ENCODE measurements around the gene TCERG1. TPM values are rescaled to one million over a fixed set of nuclear protein-coding genes. Genes with fewer than 3 reads are reported as not detected.

Gene TCERG1
- total RNA-seq, 1 donor from 2014 or later = 32.6 TPM

GRCh38 chr5:146426853-146427618, 20.1 kb upstream of the TCERG1 start:
- no peaks in the 10 kb centered on the region for H3K36me3 ChIP-seq (ENCODE audit: control insufficient read depth, insufficient read depth, low read length)
- TF ChIP-seq CTCF (IDR thresholded peaks at IDR 0.05; ENCODE audit: insufficient read depth, low read length, severe bottlenecking) = peak; percentile 60
- H3K4me3 ChIP-seq (ENCODE audit: low read depth, low read length) = no peak overlapping the region
- DNase-seq (ENCODE audit: low read depth) (peak; percentile 50), FAIRE-seq (no peak)
- no peaks in the 10 kb centered on the region for H3K27me3 ChIP-seq (ENCODE audit: control insufficient read depth, insufficient read depth, low read length)

GRCh38 chr5:146427619-146427997, 19.5 kb upstream of the TCERG1 start:
- no peaks in the 10 kb centered on the region for H3K27me3 ChIP-seq (ENCODE audit: control insufficient read depth, insufficient read depth, low read length)
- no peak for TF ChIP-seq CTCF (IDR thresholded peaks at IDR 0.05; ENCODE audit: insufficient read depth, low read length, severe bottlenecking)
- no peaks in the 10 kb centered on the region for H3K36me3 ChIP-seq (ENCODE audit: control insufficient read depth, insufficient read depth, low read length)
- DNase-seq (ENCODE audit: low read depth) (no peak), FAIRE-seq (no peak)
- H3K4me3 ChIP-seq (ENCODE audit: low read depth, low read length) = no peak overlapping the region

- FAIRE-seq = no peak
- Histone ChIP-seq H3K27me3 (ENCODE audit: control insufficient read depth, insufficient read depth, low read length) (no peaks in the 10 kb centered on the region), H3K4me3 (ENCODE audit: low read depth, low read length) (no peak overlapping the region), H3K36me3 (ENCODE audit: control insufficient read depth, insufficient read depth, low read length) (no peaks in the 10 kb centered on the region)
- peak; percentile 8 for DNase-seq (ENCODE audit: low read depth)
- TF ChIP-seq CTCF (IDR thresholded peaks at IDR 0.05; ENCODE audit: insufficient read depth, low read length, severe bottlenecking) = no peak
Measured at GRCh38 chr5:146428658-146429057, 18.5 kb upstream of the TCERG1 start.

GRCh38 chr5:146440353-146440752, 6.8 kb upstream of the TCERG1 start:
- no peak for TF ChIP-seq CTCF (IDR thresholded peaks at IDR 0.05; ENCODE audit: insufficient read depth, low read length, severe bottlenecking)
- DNase-seq (ENCODE audit: low read depth) (no peak), FAIRE-seq (no peak)
- Histone ChIP-seq H3K4me3 (ENCODE audit: low read depth, low read length) (no peak overlapping the region), H3K27me3 (ENCODE audit: control insufficient read depth, insufficient read depth, low read length) (no peaks in the 10 kb centered on the region), H3K36me3 (ENCODE audit: control insufficient read depth, insufficient read depth, low read length) (no peaks in the 10 kb centered on the region)

- TF ChIP-seq CTCF (IDR thresholded peaks at IDR 0.05; ENCODE audit: insufficient read depth, low read length, severe bottlenecking) = no peak
- H3K27me3 ChIP-seq (ENCODE audit: control insufficient read depth, insufficient read depth, low read length) = no peaks in the 10 kb centered on the region
- no peaks in the 10 kb centered on the region for H3K36me3 ChIP-seq (ENCODE audit: control insufficient read depth, insufficient read depth, low read length)
- no peak overlapping the region for H3K4me3 ChIP-seq (ENCODE audit: low read depth, low read length)
- DNase-seq (ENCODE audit: low read depth) (peak; percentile 38), FAIRE-seq (no peak)
Measured at GRCh38 chr5:146440870-146441495, 6.2 kb upstream of the TCERG1 start.

All from bronchial epithelial cell (primary cell).